Measurements from ENCODE around the gene CCDC40.

The CCDC40 gene

GRCh38 chr17:80000981-80001775 lies 35.3 kb upstream of the CCDC40 start:
- DNase-seq (ENCODE audit: low read depth in 1 of 2, low spot score in 1 of 2) = no peak

- DNase-seq (ENCODE audit: low read depth in 1 of 2, low spot score in 1 of 2) = no peak
Measured at GRCh38 chr17:80002070-80002641, 34.3 kb upstream of the CCDC40 start.

GRCh38 chr17:80002690-80003490 lies 33.6 kb upstream of the CCDC40 start:
- DNase-seq (ENCODE audit: low read depth in 1 of 2, low spot score in 1 of 2) = no peak

- DNase-seq (ENCODE audit: low read depth in 1 of 2, low spot score in 1 of 2) = no peak
Measured at GRCh38 chr17:80003969-80004368, 32.5 kb upstream of the CCDC40 start.

- peak in 1 of 2 donors; percentile 32 for DNase-seq (ENCODE audit: low read depth in 1 of 2, low spot score in 1 of 2)
Measured at GRCh38 chr17:80005360-80006338, 30.8 kb upstream of the CCDC40 start.

DNA sequence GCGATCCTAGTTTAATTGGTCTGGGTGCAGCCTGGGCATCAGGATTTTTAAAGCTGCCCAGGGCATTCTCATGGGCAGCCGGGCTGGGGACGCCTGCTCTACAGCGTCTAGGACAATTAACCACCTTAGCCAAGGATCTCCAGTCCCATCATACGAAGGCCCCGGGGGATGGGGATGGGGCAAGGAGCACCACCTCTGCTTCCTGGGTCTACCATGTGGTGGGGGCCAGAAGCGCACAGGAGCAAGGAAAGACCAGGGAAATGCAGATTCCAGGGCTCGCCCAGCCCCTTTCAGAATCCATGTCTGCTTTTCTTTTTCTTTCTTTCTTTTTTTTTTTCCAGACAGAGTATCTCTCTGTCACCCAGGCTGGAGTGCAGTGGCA lies 30.1 kb upstream of the CCDC40 start:
- DNase-seq (ENCODE audit: low read depth in 1 of 2, low spot score in 1 of 2) = no peak

- DNase-seq (ENCODE audit: low read depth in 1 of 2, low spot score in 1 of 2) = no peak
Measured at GRCh38 chr17:80006811-80007752, 29.4 kb upstream of the CCDC40 start.

DNA sequence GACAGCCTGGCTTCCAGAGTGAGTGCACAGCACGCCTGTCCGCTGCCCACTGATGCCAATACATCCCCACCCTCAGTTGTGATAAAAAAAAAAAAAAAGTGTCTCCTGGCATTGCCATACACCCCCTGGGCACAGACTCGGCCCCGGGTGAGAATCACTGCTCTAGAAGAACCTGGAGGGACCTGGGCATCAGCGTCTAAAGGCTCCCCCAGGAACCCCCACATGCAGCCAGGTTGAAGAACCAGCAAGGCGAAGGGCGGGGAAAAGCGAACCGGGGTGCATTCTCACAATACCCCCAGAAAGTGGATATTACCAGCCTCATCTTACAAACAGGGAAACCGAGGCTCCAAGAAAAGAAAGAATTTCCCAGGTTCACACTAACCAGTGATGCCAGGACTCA lies 28.5 kb upstream of the CCDC40 start:
- no peak for DNase-seq (ENCODE audit: low read depth in 1 of 2, low spot score in 1 of 2)

DNA sequence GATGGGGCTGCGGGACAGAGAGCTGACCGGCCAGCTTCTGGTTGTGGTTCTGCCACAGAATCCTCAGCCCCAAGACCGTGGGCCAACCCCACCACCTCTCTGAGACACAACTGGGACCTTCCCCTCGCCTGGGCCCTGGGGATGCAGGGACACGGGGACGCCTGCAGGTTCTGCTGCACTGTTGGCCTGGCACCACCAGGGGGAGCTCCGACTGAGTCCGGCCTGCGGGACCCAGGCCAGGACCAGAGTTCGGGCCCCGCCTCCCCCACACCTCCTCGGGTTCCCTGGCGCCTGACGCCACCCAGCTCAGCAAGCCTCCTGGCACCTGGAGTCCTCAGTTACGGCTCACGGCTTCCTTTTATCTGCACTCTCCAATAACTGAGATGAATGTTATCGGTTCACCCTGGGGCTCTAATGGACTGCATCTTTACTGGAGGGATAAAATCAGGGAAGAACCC lies 28.0 kb upstream of the CCDC40 start:
- peak; percentile 57 to 68 for DNase-seq (ENCODE audit: low read depth in 1 of 2, low spot score in 1 of 2)

- no peak for DNase-seq (ENCODE audit: low read depth in 1 of 2, low spot score in 1 of 2)
Measured at GRCh38 chr17:80008848-80009247, 27.6 kb upstream of the CCDC40 start.

DNA sequence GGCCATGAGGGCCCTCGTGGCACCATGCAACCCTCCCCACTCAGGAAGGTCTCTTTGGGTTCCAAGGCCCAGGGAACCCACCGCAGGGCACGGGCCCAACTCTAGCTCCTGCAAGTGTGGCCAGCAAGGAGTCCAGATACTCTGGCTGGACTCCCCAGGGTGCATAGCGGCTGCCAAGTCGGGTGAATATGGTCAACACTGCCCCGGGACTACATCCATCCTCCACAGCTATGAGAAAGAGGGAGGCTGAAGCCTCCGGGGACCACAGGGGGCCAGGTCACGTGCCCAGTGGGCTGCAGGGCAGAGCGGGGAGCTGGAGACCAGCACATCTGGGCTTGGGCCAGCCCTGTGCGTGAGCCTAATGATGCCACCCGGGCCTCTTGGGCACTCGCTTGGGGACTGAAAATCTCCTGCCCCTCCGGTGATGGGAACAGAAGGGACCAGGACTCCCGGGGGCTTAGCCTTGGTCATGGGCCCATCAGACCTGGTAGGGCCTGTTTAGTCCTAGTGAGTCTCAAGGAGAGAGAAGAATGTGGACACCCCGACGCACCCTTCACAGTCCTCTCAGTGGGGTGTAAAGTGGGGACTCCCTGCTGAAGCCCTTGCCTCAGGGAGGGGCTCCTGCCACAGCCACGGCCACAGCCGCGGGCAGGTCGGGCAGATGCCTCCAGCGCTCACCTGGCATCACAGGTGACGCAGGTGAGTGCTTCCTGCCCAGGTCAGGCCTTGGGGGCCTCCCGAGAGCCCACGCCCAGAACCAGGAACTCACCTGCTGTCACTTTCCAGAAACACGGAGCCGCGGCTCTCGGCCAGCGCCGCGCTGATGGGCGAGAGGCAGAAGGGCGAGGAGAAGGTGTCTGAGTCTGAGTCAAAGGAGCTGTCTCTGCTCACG lies 26.8 kb upstream of the CCDC40 start:
- no peak for DNase-seq (ENCODE audit: low read depth in 1 of 2, low spot score in 1 of 2)

DNA sequence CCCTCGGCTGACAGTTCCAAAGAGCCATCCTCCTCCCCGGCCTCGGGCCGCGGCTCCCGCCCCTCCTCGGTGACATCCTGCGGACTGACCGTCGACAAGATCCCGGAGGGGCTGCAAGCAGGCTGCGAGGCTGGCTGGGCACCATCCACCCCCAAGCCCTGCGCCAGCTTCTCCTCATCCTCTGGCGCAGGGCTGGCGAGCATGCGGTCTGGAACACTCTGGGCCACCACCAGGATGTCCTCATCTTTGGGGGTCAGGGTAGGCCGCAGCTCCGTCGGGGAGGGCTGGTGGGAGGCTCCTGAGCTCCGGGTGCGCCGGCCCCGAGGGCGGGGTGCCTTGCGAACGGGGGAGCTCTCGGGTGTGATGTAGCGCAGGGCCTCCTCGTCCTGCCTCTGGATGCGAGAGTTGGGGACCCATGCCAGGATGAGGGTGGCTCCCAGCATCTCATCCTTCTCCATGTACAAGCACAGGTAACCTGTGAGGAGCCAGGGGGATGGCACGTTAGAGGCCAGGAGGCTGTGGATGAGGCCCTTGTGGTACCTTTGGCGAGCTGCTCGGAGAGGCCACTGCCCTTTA lies 26.1 kb upstream of the CCDC40 start:
- no peak for DNase-seq (ENCODE audit: low read depth in 1 of 2, low spot score in 1 of 2)

GRCh38 chr17:80011989-80012555 lies 24.4 kb upstream of the CCDC40 start:
- DNase-seq (ENCODE audit: low read depth in 1 of 2, low spot score in 1 of 2) = no peak

DNA sequence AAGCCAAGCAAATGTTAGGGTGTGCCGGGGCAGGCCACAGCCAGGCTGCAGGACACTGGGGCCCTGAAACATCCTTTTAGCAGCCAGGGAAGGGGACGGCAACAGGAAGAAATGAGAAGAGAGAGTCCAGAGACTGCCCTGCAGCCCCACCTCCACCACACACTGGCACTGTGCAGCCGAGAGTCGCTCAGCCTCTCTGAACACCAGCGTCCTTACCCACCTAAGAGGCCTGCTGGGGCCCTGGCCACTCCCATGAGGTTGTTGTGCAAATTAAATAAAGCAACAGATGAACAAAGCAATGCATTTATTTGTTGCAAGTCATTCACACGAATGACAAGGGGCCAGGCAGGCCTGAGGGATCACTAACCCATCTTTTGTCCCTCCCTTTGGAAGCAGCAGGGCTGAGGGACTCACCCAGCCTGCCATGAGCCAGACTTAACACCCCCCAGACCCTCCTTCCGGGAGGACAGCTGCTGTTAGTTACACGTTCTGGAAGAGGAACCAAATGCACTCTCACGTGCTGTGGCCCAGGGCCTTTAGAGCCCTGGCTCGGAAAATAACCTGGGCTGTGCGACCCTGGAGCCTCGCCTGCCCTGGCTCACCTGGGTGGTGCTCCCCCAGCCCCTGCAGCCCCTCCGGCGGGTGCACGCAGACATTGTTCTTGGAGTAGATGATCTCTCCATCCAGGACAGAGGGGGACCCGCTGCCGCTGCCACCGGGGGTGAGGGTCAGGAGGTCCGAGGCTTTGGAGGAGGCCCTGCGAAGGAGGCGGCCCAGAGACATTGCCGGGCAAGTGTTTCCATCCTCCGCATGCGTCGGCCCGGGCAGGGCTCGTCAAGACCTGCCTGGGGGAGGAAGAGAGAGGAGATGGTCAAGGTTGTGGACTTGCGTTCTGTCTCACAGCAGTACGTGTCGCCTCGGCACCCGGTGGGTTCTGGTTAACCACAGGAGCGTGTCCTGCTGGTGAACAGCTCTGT lies 23.4 kb upstream of the CCDC40 start:
- DNase-seq (ENCODE audit: low read depth in 1 of 2, low spot score in 1 of 2) = no peak

DNA sequence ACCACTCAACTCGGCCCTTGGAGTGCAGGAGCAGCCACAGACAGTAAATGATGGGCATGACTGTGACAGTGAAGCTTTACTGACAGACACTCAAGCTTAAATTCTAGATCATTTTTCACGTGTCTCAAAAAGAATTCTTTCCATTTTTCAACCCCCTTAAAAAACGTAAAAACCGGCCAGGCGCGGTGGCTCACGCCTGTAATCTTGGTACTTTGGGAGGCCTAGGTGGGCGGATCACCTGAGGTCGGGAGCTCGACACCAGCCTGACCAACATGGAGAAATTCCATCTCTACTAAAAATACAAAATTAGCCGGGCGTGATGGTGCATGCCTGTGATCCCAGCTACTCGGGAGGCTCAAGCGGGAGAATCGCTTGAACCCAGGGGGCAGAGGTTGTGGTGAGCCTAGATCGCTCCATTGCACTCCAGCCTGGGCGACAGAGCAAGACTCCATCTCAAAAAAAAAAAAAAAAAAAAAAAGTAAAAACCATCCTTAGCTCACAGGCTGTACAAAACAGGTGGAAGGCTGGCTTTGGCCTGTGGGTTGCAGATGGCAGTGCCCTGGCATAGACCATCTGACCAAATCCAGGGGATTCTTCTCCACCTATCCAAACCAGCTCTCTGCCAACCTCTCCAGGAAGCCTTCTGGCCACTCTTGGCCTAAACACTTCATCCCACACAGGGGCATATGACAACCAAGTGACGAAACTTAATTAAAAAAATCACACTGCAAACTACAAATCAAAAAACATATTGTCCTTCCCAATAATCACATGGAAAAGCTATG lies 19.0 kb upstream of the CCDC40 start:
- no peak for DNase-seq (ENCODE audit: low read depth in 1 of 2, low spot score in 1 of 2)
